Measurements from ENCODE around the gene SGK1. TPM values are rescaled to one million over a fixed set of nuclear protein-coding genes. Genes with fewer than 3 reads are reported as not detected.

Gene SGK1
- total RNA-seq, 1 experiment from 2014 or later = 7.8 TPM

- Mint-ChIP-seq H3K4me3 (no peak overlapping the region), H3K4me1 (peaks cover 6 to 7% of the 10 kb centered on the region in 2 experiments), H3K36me3 (ENCODE audit: insufficient read depth in 1 of 3, low read depth in 3 of 3) (peaks cover 0 to 6% (median 2%) of the 10 kb centered on the region in 3 experiments; a peak in 3 of 7 replicates), H3K27me3 (ENCODE audit: low read depth) (no peaks in the 10 kb centered on the region), H3K27ac (0 out of 7 replicates have a peak overlapping the region, but pooled peaks of 2 of the 3 experiments have one; percentile 22 to 36), H3K9me3 (peaks cover 4 to 6% of the 10 kb centered on the region in 2 experiments; a peak in 3 of 5 replicates)
- no peak overlapping the region for H2BK5ac ChIP-seq (ENCODE audit: insufficient read length, low read length)
- H3K14ac ChIP-seq (ENCODE audit: insufficient read depth, low read length) = no peak overlapping the region
- WGBS (ENCODE audit: extremely low coverage, insufficient read length, low lambda C conversion rate) = no CpG with 5 or more reads among the region's 5 CpGs
- H2AFZ ChIP-seq (ENCODE audit: low read length) = no peak overlapping the region
- no peak overlapping the region for H4K5ac ChIP-seq (ENCODE audit: insufficient read length, low read depth, low read length)
- no peak overlapping the region for H4K8ac ChIP-seq (replicated peaks; ENCODE audit: insufficient read length, low read depth, low read length)
- H2BK20ac ChIP-seq (ENCODE audit: low read depth, low read length, poor library complexity, severe bottlenecking) = no peak overlapping the region
- H4K20me1 ChIP-seq (ENCODE audit: control insufficient read depth, insufficient read depth, insufficient read length) = no peaks in the 10 kb centered on the region
- no peak overlapping the region for H3T11ph ChIP-seq (ENCODE audit: low read length)
- H3K27me3 ChIP-seq (ENCODE audit: insufficient read depth, low read length) = no peaks in the 10 kb centered on the region
- no peak for DNase-seq
- no peak overlapping the region for H3K23ac ChIP-seq (ENCODE audit: insufficient read length, low read depth, low read length)
- 0 out of 2 replicates have a peak, but pooled peaks cover 2% of the 10 kb centered on the region for H3K4me1 ChIP-seq (ENCODE audit: insufficient read depth, low read length)
- no peak overlapping the region for H2BK120ac ChIP-seq (ENCODE audit: low read depth, low read length, poor library complexity, severe bottlenecking)
- H3K23me2 ChIP-seq (ENCODE audit: insufficient read length, low read depth, low read length, poor library complexity, severe bottlenecking) = no peaks in the 10 kb centered on the region
- H3K79me1 ChIP-seq (ENCODE audit: insufficient read depth, low read depth, low read length, poor library complexity, severe bottlenecking) = no peaks in the 10 kb centered on the region
- no peaks in the 10 kb centered on the region for H3K9me3 ChIP-seq (ENCODE audit: control insufficient read depth, low read depth, low read length)
- no peak overlapping the region for H3K4ac ChIP-seq (ENCODE audit: low read depth, low read length)
- H2BK12ac ChIP-seq (ENCODE audit: insufficient read length, low read depth, low read length) = no peak overlapping the region
- no peak overlapping the region for H3K56ac ChIP-seq (ENCODE audit: insufficient read length, low read depth, low read length)
- no peak for TF ChIP-seq CTCF (conservative IDR thresholded peaks at IDR 0.05)
- no peak overlapping the region for H3K4me2 ChIP-seq (ENCODE audit: insufficient read depth, insufficient read length, low read length)
- H3K27ac ChIP-seq (ENCODE audit: insufficient read length, low read depth, low read length) = no peak overlapping the region
- no peak overlapping the region for H2AK5ac ChIP-seq (ENCODE audit: insufficient read length, low read length)
- no peak overlapping the region for H3K9ac ChIP-seq (ENCODE audit: extremely low read depth, insufficient read length, low read length)
- H2BK15ac ChIP-seq (ENCODE audit: low read depth, low read length) = no peak overlapping the region
- no peak overlapping the region for H4K91ac ChIP-seq (ENCODE audit: insufficient read length, low read depth, low read length)
- H3K79me2 ChIP-seq (ENCODE audit: insufficient read depth, low read length) = no peaks in the 10 kb centered on the region
- no peak overlapping the region for H3K18ac ChIP-seq (ENCODE audit: insufficient read length, low read depth, low read length)
These were observed 117.9 kb downstream of the SGK1 start for GRCh38 chr6:134199848-134200606.
